Stimulated activated CD8-positive, alpha-beta memory T cell treated with anti-CD3 and anti-CD28 coated beads, Interleukin-12 subunit alpha, Interleukin-12 subunit beta, amount 100 ng/mL, for 4 hours (primary cell): Measurements from ENCODE around the gene GIMAP6.
"Not testable (repeated sequence)": the region's sequence is repeated elsewhere in the genome, so short reads cannot be mapped to it uniquely, and the experiment has no call there.

ENCODE experiments used
- DNase-seq: peaks from one replicate; pipeline ENCODE4 v3.0.0-alpha.2; 2020; ENCODE audit warnings: low read depth

The GIMAP6 gene

DNA sequence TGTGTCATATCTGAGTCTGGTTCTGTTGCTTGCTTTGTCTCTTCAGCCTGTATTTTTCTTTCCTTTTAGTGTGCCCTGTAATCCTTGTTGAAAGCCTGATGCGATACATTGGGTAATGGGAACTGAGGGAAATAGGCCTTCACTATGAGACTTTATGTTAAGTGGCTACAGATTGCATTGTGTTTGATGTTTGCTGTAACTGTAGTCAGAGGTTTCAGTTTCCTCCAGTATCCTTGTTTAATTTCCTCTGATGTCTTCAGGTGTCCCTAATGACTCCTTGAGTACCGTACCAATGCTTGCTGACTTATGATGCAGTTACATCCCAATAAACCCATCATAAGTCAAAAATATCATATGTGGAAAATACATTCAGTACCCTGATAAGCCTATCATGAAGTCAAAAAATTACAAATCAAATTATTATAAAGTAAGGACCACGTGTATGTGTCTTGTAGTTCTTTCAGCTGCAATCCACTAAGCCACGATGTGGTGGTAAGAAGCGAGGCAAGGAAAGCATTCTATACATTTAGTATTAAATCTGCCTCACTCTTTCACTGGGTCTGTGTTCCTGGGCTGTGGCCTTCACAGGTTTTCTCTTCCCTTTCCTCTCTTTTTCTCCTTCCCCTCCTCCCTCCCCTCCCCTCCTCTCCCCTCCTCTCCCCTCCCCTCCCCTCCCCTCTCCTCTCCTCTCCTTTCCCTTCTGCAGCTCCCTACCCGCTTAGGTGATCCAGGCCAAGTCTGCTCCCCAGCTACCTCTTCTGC, 13.3 kb upstream of the GIMAP6 start:
- no peak for DNase-seq

DNA sequence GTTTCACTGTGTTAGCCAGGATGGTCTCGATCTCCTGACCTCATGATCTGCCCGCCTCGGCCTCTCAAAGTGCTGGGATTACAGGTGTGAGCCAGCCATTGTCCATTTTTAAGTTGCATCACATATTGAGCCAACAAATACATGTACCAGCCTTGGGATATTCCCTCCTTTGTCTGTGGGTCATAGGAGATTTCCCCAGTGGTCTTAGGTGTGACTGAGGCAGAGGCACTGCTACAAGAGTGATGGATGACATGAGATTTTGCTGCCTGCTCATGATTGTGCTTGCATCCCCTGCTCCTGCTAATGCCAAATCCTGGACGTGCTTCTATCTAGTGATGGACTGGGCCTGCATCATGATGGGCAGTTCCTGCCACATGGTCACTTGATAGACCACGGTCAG, 10.7 kb upstream of the GIMAP6 start:
- DNase-seq, result no peak

DNA sequence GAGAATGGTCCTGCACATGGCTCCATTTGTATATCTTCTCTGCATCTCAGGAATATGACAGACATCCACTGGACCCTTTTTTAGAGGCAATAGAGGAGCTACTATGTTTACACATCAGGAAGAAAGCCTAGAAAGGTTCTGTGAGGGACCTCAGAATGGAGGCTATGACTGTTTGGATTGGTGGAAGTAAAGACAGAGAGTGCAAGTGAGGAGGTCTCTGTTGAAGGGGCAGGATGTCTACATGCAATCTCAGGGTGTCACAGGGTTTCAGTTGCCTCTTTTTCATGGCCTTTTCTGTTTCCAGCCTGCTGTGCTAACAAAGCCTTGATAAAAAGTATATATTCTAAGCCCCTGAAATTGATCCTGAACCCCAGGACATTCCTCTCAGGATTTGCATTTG, 9.7 kb upstream of the GIMAP6 start:
- no peak for DNase-seq

DNA sequence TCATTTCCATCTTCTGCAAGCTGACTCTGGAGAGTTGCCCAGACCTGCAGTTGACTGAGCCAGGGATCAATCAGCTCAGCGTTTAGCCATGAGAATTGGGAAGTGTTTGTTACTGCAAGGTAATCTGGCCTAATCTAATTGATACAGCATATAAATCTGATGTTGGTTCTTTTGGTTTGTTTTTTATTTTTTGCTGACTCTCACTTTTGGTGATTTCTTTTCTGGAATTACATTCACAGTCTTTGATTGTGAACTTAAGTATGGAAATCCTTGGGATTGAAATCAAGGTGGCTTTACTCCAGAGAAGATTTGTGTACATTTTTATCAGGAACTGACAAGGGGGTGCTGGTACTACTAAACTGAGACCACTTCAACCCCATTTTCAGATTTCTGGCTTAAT, 1.7 kb upstream of the GIMAP6 start:
- no peak for DNase-seq

DNA sequence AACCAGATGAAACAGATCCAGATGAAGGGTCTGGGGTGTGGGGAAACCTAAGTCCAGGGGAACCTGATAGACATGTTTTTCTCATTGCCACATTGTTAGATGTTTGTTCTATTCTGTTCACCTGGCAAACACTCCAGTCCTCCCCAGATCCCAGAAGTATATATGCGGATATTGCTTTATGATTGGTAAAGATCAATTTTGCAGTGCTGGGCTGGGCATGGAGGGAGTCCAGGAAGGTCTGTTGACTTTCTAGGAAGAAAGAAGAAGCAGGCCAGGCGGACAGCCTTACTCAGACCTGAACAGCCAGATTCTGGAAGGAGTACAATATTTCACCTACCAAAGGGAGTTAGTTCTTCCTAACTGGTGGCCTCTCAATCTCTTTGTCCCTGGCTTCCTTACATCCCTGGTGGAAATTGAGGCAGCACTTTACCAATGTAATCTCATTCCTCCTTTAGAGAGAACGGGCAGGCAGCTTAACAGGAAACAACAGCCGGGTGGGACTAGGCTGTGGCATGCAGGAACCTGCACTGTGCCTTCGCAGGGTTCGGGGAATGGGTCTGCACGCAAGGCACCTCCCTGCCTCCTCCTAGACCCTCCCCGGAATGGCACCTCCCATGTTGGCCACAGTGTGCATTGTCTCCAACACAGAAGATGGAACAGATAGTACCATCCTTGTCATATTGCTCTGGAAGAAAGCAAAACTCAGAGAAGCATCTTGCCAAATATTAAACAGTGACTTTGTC, 930 bp downstream of the GIMAP6 start:
- no peak for DNase-seq

DNA sequence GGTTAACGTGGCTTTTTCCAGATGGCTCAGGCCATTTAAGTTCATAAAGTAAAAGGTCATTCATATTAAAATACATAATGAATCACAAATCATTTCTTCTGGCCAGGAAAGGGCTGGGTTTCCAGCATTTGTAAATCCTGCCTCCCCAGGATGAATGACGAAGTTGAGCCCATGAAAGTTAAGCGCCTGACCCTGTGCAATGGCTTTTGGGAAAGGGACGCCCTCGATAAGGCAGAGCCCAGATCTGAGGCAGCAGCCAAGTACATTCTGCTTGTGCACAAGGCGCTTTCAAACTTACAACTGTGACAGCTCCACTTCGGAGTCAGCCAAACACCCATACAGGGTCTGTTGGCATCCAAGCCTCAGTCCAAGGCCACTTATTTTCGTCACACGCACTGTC, 2.8 kb downstream of the GIMAP6 start:
- no peak for DNase-seq

DNA sequence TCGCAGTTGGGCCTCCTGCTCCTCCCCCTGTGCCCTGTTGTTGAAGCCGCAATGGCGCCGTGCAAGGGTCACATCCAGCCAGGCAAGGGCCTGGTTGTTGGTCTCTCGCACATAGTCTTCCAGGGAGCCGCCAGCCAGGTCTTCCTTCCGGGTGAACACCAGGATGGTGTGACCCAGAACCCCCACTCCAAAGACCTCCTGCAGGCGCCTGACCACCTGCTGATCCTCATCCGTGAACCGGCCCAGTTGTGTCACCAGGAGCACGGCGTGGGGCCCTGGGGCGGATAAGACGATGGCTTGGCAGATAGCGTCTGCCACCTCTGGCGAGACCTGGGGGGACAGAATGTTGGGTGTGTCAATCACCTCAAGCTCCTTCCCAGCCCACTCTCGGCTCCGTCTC, 4.2 kb downstream of the GIMAP6 start:
- DNase-seq, result no peak

DNA sequence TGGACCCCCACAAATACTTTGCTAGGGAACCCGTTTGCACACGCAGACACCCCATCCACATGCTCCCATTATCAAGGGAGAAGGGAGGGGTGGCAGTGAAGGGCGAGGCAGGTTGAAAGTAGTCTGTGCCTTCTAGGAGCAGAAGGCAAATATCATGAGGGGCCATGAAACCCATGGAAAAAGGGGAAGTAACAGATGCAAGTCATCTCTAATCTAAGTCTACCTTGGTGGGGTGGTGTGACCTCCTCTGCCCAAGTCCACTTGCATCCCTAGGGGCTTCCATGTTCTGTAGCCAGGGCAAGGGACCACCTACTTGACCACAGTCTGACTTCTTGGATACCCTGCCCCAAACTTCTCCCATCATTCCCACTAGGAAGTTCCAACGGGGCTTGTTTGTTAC, 5.5 kb downstream of the GIMAP6 start:
- no peak for DNase-seq

DNA sequence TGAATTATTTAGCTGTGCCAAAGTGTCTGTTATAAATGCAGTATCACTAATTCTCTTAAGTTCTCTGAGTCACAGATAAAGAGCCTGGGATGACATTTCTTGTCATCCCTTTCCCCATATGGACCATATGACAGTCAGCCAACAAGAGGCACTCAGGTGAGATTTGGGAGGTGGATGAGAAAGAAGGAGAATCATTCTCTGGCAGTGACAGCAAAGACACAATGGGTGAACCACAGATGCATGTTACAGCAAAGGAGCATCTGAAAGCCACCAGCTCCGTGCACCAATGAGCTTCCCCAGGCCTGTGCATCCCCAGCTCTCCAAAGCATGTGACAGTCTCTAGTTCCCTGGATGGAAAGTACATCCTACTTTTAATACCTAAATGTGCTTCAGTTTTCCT, 10.8 kb downstream of the GIMAP6 start:
- DNase-seq, result no peak

DNA sequence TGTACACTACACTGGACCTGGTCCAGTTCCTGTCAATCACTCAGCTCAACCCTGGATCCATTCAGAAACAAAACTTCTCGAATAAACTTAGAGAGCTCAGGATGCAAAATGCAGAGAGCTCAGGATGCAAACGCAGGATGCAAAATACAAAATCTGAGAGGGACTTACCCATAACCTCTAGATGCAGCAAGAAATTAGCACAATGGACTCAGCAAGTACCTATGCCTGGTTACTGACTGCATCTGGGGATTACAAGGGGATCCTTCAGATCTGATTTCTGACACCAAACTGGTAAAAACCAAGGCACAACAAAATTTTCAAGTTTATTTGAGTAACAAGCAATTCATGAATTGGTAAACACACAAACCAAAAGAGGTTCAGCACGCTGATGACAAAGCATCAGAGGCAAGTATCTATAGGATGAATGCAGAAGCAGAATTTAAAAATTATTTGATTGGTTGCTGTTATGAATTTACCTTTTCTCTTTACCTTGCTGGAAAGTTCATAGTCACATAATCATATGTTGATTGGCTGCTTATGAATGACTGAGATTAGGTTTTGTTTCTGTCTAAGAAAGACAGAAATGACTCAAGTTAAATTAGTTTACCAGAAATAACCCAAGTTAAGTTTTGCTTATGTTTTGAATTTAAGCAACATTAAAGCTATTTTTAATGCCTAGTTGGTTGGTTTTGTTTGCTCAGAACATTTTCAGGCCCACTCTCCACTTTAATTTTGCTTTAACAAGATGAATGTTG, 11.4 kb downstream of the GIMAP6 start:
- no peak for DNase-seq

DNA sequence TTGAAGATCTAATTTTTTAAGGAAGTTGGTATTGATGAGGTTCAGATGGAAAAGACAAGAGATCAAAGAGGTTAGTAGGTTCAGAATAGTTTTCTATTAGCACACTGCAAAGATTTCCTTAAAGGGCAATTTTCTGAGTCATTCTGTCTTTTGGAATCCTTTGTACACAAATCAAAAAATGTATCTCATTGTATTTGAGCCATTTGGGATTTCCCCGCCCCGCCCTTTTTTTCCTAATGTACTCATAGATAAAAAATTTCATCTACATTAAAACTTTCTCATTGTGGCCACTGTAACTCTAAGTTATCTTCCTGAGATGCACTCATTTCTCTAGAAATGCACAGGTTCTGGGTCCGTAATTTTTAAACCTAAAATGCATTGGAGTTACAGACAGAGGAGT, 12.1 kb downstream of the GIMAP6 start:
- DNase-seq, result no peak

DNA sequence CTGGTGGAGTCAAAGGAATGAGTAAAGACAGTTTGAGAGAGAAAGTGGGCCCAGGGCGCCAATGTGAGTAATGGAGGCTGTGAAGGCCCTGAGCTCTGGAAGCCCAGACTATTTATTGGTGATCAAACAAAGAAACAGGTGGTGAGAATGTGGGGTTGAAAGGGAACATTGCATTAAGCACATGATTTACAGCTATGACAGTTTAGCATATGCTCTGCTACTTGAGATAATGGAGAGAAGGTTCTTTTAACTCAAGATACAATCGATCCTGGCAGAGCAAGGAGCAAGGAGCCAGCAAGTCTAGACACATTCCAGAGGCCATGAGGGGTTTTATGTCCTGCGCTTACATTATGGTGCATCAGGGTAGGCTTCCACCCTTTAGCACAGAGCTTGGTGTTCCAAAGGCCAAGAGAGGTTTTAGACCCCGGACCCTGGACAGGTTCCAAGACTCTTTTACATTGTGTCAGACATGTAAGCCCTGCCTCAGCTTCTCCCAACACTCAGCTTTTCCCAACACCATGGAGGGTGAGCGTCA, 16.9 kb downstream of the GIMAP6 start:
- not testable (repeated sequence) for DNase-seq

DNA sequence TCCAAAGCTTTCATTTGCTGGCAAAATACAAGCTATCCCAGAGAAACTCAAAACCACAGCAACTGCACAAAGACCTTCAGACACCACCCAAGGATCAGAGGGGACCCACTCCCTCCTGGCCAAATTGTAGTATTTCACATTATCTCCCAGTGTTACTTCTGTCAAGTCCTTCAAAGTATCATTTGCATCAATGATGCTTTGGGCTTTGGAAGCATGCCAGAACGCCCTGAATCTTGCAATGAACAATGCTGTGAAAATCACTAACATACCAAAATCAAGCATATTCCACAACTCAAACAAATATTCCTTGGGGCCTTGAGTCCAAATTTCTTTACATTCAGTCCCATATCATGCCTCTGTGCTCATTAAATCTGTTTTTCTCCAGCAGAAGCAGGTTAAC, 17.8 kb downstream of the GIMAP6 start:
- not testable (repeated sequence) for DNase-seq

DNA sequence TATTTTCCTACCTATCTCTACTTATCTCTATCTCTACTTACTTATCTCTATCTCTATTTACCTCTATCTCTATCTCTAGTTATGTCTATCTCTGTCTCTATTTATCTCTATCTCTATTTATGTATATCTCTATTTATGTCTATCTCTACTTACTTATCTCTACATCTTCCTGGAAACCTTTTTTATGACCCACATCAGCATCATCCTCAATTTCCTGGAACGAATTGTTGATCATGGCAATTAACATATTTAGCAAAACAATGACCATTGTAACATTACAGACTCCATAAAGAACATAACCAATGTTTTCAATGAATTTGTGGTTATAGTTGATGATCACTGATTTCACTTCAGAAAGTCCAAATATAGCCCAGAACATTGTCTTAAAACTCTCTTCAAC, 18.3 kb downstream of the GIMAP6 start:
- DNase-seq, result no peak

DNA sequence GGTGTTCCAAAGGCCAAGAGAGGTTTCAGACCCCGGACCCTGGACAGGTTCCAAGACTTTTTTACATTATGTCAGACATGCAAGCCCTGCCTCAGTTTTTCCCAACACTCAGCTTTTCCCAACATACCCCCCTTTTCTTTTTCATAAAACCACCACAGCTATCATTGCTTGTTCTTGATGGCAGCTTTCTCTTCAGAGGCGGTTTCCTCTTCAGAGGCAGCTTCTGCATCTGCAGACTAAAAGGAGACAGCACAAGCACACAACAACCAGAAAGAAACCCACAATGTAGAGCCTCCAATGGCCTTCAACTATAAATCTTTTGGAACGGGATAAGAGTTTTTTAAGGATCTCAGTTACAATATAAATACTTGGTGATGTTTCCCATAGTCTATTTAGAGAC, 19.3 kb downstream of the GIMAP6 start:
- DNase-seq, result no peak

DNA sequence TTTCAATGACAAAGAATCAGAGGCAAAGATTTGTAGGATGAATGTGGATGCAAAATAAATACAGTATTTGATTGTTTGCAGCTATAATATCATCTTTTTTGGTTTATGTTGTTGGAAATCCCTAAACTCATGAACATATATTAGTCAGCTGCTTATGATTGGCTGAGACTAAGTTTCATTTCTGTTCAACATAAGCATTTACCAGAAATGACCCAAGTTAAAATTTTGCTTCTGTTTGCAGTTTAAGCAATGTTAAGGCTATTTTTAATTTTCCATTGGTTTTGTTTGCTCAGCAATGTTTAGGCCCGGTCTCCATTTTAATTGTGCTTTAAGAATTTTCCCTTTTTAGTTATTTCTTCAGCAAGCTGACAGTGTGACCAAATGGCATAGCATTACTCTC, 22.0 kb downstream of the GIMAP6 start:
- no peak for DNase-seq

DNA sequence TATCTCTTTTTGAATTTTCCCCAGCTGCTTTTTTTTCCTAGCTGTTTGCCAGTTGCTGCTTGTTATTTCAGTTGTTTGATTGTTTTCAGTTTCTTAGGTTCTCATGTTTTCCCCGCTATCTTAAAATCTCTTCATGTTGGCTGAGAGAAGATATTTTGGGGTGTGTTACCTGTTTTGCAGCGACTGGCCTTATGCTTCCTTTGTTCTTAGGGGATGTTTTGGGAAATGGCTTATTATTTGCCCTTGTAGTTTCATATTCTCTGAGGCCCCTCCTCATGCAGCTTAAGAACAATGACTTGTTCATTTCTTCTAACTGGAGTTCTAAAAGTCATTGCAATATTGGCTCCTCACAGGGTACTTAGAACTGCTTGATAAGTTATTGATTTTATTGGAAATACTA, 28.6 kb downstream of the GIMAP6 start:
- DNase-seq, result not testable (repeated sequence)

DNA sequence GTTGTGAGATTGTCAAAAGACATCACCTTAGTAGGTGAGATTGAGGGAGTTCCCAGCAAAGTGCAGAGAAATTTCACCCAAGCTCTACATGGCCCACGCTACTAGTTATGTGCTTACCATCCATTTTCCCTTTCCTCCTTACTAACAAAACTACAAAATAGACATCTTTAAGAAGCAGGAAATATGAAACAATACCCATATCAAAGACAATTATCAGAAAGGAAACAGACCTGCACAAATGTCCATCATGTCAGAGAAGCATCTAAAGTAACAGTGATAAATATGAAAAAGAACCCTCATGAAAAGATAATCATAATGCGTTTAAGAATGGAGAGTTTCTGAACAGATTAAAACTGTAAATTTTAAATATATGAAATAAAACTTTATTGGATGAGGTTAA, 36.8 kb downstream of the GIMAP6 start:
- DNase-seq, result no peak

DNA sequence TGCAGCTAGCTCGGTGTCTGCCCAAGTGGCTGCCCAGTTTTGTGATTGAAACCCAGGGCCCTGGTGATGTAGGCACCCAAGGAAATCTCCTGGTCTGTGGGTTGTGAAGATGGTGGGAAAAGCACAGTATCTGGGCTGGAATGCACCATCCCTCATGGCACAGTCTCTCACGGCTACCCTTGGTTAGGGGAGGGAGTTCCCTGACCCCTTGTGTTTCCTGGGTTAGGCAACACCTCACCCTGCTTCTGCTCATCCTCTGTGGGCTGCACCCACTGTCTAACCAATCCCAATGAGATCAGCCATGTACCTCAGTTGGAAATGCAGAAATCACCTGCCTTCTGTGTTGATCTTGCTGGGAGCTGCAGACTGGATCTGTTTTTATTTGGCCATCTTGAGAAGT, 37.4 kb downstream of the GIMAP6 start:
- no peak for DNase-seq

DNA sequence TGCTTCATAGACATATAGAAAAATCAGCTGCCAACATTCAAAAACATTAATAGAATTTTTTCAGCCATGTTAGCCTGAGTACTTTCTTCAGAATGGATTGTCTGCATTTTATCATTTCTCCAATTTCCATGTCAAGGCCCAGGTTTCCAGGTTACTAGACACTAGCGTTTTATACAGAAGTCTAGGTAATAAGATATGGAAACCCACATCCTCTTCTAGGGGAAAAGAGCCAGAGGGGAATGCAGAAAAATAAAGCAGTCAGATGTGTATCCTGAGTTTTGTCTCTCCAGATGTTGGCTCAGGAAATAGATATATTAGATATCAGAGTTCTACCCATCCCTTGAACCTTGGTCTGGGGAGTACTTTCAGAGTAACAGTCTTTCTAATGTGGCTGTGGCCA, 44.6 kb downstream of the GIMAP6 start:
- DNase-seq, result no peak

DNA sequence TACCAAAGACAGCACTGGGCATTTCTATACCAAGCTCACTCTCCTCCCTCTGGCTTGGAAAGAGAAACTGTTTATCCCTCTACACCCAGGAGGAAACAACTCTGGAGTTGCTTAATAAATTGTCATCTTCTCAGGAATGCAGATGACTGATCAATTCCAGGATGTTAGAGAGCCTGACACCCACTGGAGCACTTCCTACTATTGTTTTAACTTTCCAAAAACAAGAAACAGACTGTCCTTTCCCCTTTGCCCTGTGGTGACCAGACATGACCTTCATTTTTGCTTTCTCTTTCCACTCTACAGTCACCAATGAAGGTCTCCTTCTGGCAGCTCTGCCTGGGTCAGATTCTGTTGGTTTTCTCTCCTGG, 45.4 kb downstream of the GIMAP6 start:
- no peak for DNase-seq

DNA sequence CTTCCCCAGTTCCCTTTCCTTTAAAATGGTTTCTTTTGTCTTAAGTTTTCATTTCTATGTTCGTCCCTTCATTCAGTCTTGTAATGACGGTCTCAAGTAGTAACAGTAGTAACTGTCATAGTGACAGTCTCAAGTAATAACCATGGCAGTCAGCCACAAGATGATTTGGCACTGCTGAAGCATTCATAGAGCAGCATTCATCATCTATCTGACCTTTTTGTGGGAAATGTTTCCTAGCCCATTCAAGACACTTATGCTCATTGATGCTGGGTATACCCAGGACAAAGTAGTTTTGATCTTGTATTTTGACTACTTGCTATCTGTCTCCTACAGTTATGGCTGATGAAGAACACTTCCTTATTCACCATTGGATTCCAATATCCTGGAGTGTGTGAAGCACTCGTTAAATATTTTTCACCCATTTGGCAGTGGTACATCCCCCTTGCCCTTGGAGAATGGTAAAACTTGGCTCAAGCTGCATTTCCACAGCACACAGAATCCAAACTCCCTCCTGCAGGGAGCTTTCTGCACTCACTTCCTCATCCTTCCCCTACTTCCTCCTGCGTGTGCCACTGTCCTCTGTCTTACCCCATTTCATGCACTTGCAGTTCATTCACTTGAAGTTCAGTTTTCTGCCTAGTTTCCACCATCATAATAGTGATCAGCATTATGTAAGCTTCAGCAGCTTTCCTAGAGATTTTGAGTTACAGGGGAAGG, 46.0 kb downstream of the GIMAP6 start:
- no peak for DNase-seq
